Measurements from ENCODE around the gene CR1. TPM values are rescaled to one million over a fixed set of nuclear protein-coding genes. Genes with fewer than 3 reads are reported as not detected.

The CR1 gene
- total and polyA plus RNA-seq, 2 donors (not counting 3 experiments of a cell fraction or from before 2014, with no cell fraction given), result not detected

- DNase-seq (ENCODE audit: low read depth, low spot score) (no peak), FAIRE-seq (no peak)
- POLR2A ChIA-PET, result no interaction called here
- Histone ChIP-seq H3K4me2 (ENCODE audit: insufficient read depth, low read length) (no peak overlapping the region), H3K4me1 (ENCODE audit: control insufficient read depth, extremely low read depth, insufficient read depth, low read length) (no peaks in the 10 kb centered on the region), H2AFZ (ENCODE audit: low read depth, low read length) (no peak overlapping the region), H3K4me3 (replicated peaks in 1 of 3; ENCODE audit: insufficient read depth in 1 of 3, low read depth in 1 of 3, low read length in 3 of 3) (no peak overlapping the region), H3K27ac (ENCODE audit: insufficient read depth, low read depth, low read length) (no peak overlapping the region), H3K9me1 (replicated peaks; ENCODE audit: control insufficient read depth, extremely low read depth, insufficient read depth, low read length) (no peaks in the 10 kb centered on the region), H4K20me1 (replicated peaks; ENCODE audit: control insufficient read depth, extremely low read depth, insufficient read depth, low read length) (no peaks in the 10 kb centered on the region), H3K79me2 (ENCODE audit: control insufficient read depth, insufficient read depth, low read length) (no peaks in the 10 kb centered on the region), H3K9me3 (replicated peaks; ENCODE audit: control insufficient read depth, insufficient read depth, low read length) (no peaks in the 10 kb centered on the region), H3K27me3 (ENCODE audit: control insufficient read depth in 2 of 2, insufficient read depth in 2 of 2, low read length in 2 of 2) (peaks cover 2 to 7% of the 10 kb centered on the region in 2 experiments), H3K9ac (replicated peaks; ENCODE audit: extremely low read depth, insufficient read depth, low read length) (no peak overlapping the region), H3K36me3 (ENCODE audit: control insufficient read depth in 2 of 2, extremely low read depth in 1 of 2, insufficient read depth in 2 of 2, low read length in 2 of 2) (no peaks in the 10 kb centered on the region)
- no TSS peak for BruUV-seq (replicated peaks)
- CTCF ChIA-PET, result no interaction called here
- TF ChIP-seq, protein P1, sequence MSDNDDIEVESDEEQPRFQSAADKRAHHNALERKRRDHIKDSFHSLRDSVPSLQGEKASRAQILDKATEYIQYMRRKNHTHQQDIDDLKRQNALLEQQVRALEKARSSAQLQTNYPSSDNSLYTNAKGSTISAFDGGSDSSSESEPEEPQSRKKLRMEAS (IDR thresholded peaks at IDR 0.05; ENCODE audit: insufficient read depth, insufficient read length), result no peak
- TF ChIP-seq, protein P2, sequence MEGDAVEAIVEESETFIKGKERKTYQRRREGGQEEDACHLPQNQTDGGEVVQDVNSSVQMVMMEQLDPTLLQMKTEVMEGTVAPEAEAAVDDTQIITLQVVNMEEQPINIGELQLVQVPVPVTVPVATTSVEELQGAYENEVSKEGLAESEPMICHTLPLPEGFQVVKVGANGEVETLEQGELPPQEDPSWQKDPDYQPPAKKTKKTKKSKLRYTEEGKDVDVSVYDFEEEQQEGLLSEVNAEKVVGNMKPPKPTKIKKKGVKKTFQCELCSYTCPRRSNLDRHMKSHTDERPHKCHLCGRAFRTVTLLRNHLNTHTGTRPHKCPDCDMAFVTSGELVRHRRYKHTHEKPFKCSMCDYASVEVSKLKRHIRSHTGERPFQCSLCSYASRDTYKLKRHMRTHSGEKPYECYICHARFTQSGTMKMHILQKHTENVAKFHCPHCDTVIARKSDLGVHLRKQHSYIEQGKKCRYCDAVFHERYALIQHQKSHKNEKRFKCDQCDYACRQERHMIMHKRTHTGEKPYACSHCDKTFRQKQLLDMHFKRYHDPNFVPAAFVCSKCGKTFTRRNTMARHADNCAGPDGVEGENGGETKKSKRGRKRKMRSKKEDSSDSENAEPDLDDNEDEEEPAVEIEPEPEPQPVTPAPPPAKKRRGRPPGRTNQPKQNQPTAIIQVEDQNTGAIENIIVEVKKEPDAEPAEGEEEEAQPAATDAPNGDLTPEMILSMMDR (IDR thresholded peaks at IDR 0.05; ENCODE audit: extremely low read depth in 1 of 2, insufficient read depth in 1 of 2, low read depth in 1 of 2, low read length in 2 of 2), result no peak
- TF ChIP-seq FOS (IDR thresholded peaks at IDR 0.05; ENCODE audit: borderline replicate concordance, insufficient read depth, low read length) (no peak), EZH2 (IDR thresholded peaks at IDR 0.05; ENCODE audit: borderline replicate concordance, low read depth, low read length, severe bottlenecking) (no peak), POLR2AphosphoS5 (IDR thresholded peaks at IDR 0.05; ENCODE audit: insufficient read depth, low read depth, low read length) (no peak), JUN (IDR thresholded peaks at IDR 0.05; ENCODE audit: borderline replicate concordance, insufficient read depth, insufficient read length, low read depth) (no peak), MYC (IDR thresholded peaks at IDR 0.05; ENCODE audit: low read depth, low read length) (no peak), GATA2 (IDR thresholded peaks at IDR 0.05; ENCODE audit: insufficient read depth, insufficient read length, low read depth, low read length) (no peak), POLR2A (IDR thresholded peaks at IDR 0.05; ENCODE audit: low read depth, low read length) (no peak)
- intact Hi-C loops (cut with micrococcal nuclease) (no loop called here), dilution Hi-C loops (cut with MboI; ENCODE audit: extremely low pct_ligation_motif_present, low sequenced_read_pairs) (no loop called here)
Measured at GRCh38 chr1:207486198-207486597, 9.8 kb upstream of the CR1 start.
